Vagina (tissue), 2 donors: Measurements from ENCODE around the gene RTF1.

Source experiments
- CTCF ChIP-seq, 3 experiments: fragments of 450-650 bp in 2 of 3; fragments of 200-600 bp in 1 of 3; sonication (generic) in 1 of 3; IDR thresholded peaks; one replicate each; pipeline ENCODE4 v1.5.1; 2017 to 2019; ENCODE audit warnings: antibody characterized with exemption in 3 of 3, mild to moderate bottlenecking in 2 of 3, moderate library complexity in 2 of 3
- POLR2A ChIP-seq, 2 donors: fragments of 450-650 bp; IDR thresholded peaks; one replicate each; pipeline ENCODE4 v1.6.1; 2017; ENCODE audit warnings: antibody characterized with exemption in 2 of 2, mild to moderate bottlenecking in 2 of 2, moderate library complexity in 2 of 2
- POLR2AphosphoS5 ChIP-seq, 2 donors: sonication (generic); formaldehyde crosslinking; IDR thresholded peaks; one replicate each; pipeline ENCODE4 v1.9.0; 2017; ENCODE audit warnings: antibody characterized with exemption in 2 of 2, mild to moderate bottlenecking in 2 of 2, low read depth in 1 of 2; ENCODE audit not compliant: insufficient read depth in 1 of 2

GRCh38 chr15:41411441-41411840 lies 5.5 kb upstream of the RTF1 start:
- no peak for TF ChIP-seq CTCF (IDR thresholded peaks at IDR 0.05)
- no peak for TF ChIP-seq POLR2AphosphoS5 (IDR thresholded peaks at IDR 0.05; ENCODE audit: insufficient read depth in 1 of 2, low read depth in 1 of 2)
- no peak for TF ChIP-seq POLR2A (IDR thresholded peaks at IDR 0.05)
